ENCODE data around the gene DMTF1.
"Not testable (repeated sequence)": the region's sequence is repeated elsewhere in the genome, so short reads cannot be mapped to it uniquely, and the experiment has no call there.

The DMTF1 gene, protein sequence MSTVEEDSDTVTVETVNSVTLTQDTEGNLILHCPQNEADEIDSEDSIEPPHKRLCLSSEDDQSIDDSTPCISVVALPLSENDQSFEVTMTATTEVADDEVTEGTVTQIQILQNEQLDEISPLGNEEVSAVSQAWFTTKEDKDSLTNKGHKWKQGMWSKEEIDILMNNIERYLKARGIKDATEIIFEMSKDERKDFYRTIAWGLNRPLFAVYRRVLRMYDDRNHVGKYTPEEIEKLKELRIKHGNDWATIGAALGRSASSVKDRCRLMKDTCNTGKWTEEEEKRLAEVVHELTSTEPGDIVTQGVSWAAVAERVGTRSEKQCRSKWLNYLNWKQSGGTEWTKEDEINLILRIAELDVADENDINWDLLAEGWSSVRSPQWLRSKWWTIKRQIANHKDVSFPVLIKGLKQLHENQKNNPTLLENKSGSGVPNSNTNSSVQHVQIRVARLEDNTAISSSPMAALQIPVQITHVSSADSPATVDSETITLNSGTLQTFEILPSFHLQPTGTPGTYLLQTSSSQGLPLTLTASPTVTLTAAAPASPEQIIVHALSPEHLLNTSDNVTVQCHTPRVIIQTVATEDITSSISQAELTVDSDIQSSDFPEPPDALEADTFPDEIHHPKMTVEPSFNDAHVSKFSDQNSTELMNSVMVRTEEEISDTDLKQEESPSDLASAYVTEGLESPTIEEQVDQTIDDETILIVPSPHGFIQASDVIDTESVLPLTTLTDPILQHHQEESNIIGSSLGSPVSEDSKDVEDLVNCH

GRCh38 chr7:87152112-87152896, at the start of gene DMTF1:
Gene DMTF1, plus strand, starts transcription at chr7:87152453. Its CDS starts 12,489 bp downstream, at chr7:87164942.
- DNase-seq (ENCODE audit: low read depth in 3 of 3): peak; percentile 80 to 89 (median 84)

DNA sequence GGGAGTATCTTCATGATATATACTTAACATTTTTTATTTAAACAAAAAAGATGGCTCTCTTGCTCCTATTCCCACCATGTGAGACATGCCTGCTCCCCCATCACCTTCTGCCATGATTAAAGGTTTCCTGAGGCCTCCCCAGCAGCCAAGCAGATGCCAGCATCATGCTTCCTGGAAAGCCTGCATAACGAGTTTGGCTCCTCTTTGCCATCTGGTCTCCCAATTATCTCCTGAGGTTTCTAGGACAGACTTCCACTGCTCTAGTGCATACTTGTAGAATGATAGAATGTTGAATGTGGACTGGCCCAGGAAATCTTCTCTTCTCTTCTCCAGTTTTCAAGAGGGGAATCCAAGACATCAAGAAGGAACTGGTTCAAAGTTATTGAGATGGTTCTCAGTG, 46.9 kb upstream of the DMTF1 start:
- DNase-seq (ENCODE audit: low read depth in 3 of 3): no peak

DNA sequence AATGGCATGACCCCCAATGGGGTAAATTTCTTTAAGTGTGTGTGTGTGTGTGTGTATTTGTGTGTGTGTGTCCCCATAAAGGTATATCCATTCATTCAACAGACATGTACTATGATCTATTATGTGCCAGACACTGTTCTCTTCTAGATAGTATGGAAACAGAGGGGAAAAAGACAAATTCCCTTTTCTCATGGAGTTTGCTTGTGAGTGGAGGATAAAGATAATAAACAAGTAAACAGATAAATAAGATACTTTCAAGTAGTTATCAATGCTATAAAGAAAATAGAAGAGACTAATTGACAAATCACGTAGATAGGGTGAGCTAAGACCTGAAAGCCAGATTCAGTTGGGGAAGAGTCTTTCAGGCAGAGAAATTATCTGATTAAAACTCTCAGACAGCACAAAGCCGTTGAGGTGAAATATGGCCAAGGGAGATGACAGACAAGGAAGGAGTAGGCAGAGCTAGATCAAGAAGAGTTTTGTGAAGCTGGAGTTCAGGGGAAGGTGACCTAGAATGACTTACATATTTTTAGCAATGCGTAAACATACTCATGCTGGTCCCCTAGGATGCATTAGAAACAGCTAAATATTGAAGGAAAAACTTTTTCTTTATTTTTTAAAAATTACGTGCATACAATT, 45.2 kb upstream of the DMTF1 start:
- DNase-seq (ENCODE audit: low read depth in 3 of 3): no peak

GRCh38 chr7:87107949-87108776, 44.1 kb upstream of the DMTF1 start:
- no peak for DNase-seq (ENCODE audit: low read depth in 3 of 3)

DNA sequence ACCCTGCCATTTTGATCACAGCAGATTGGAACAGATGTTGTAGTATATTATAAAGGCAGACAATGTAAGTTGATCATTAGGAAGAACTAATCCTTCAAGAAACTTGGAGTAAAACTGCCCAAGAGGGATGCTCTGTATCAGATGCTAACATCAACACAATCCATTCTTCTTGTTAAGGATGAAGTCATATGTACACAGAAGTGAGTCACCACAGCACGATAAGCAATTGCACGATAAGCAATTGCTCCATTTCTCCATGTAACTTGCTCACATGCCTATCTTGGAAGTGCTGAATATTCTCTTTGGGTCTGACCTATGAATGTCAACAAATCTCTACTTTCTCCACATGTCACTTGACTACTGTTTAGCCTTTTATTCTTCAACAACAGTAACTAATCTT, 41.5 kb upstream of the DMTF1 start:
- DNase-seq (ENCODE audit: low read depth in 3 of 3): no peak

- no peak for DNase-seq (ENCODE audit: low read depth in 3 of 3)
These were observed 40.4 kb upstream of the DMTF1 start for GRCh38 chr7:87111877-87112276.

- no peak for DNase-seq (ENCODE audit: low read depth in 3 of 3)
These were observed 39.2 kb upstream of the DMTF1 start for GRCh38 chr7:87113077-87113476.

- not testable (repeated sequence) for DNase-seq (ENCODE audit: low read depth in 3 of 3)
These were observed 38.3 kb upstream of the DMTF1 start for GRCh38 chr7:87113904-87114303.

- DNase-seq (ENCODE audit: low read depth in 3 of 3): not testable (repeated sequence)
These were observed 36.5 kb upstream of the DMTF1 start for GRCh38 chr7:87115772-87116171.

DNA sequence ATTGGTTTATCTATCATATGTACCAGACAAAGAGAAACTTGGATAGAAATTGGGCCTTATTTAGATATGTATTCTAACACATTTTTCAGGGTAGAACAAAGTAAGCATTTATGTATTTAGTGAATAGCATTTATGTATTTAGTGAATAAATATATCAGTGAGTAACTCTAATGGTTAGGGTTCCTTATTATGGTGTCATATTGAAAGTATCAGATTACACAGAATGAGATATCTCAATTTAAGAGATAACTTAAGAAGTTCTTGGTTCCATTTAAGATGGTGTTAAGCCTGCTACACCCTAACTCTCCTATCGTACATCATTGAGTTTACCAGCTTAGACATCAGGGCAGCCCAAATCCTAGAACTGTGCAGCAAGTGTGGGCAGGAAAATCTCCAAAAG, 35.9 kb upstream of the DMTF1 start:
- DNase-seq (ENCODE audit: low read depth in 3 of 3): no peak

GRCh38 chr7:87119581-87119980, 32.7 kb upstream of the DMTF1 start:
- no peak for DNase-seq (ENCODE audit: low read depth in 3 of 3)

DNA sequence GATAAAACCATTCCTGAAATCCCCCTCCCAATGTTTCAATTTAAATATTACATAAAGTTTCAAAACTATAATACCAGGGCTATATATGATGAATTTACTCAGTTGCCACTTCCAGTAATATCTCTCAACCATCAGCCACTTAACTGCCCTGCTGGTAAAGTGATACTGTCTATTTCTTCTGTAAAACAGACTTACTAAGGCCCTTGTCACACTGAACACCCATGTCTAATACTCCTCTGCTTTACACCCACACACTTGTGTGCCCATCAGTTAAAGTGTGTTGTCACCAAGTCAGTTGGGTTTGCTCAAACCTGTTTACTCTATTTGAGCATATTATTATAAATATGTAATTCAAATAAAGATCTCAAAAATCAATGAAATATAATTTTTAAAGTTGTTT, 29.1 kb upstream of the DMTF1 start:
- no peak for DNase-seq (ENCODE audit: low read depth in 3 of 3)

DNA sequence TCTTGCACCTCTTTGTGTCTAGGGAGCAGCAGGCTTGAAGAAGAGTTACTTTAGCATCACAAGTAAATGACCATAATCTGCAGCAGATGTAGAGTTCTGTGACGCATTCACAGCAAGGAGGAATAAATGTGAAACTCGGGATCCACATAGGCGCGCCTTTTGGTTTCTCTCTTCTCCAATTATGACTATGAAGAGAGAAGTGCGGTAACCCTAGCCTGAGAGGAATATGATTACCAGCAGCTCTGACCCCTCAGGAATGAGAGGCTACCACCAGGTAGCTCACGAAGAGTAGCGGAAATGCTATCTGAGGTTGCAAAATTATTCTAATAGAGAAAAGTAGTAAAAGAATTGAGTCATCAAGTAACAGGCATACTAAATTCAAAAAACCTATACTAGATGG, 25.2 kb upstream of the DMTF1 start:
- no peak for DNase-seq (ENCODE audit: low read depth in 3 of 3)

DNA sequence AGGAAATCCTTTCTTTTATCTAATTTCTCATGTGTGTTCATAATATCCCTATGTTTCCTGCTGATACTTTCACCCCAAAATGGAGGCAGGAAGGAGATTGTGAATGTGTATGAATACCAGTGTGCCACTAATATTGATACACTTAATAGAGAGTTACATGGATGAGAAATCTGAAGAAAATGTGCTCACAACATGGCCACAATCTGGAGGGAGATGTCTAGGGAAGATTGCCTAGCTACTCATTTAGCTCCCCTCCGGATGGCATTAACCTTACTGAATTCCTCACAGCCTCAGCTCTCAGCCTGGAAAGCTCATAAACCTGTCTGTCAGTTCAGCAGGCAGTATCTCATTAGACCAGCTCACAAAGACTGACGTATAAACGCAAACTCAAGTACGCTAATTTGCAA, 23.4 kb upstream of the DMTF1 start:
- no peak for DNase-seq (ENCODE audit: low read depth in 3 of 3)

GRCh38 chr7:87129332-87129731, 22.9 kb upstream of the DMTF1 start:
- DNase-seq (ENCODE audit: low read depth in 3 of 3): no peak

GRCh38 chr7:87129848-87130247, 22.4 kb upstream of the DMTF1 start:
- DNase-seq (ENCODE audit: low read depth in 3 of 3): no peak

- DNase-seq (ENCODE audit: low read depth in 3 of 3): no peak
These were observed 20.5 kb upstream of the DMTF1 start for GRCh38 chr7:87131771-87132170.

- DNase-seq (ENCODE audit: low read depth in 3 of 3): no peak
These were observed 15.0 kb upstream of the DMTF1 start for GRCh38 chr7:87137271-87137670.

- no peak for DNase-seq (ENCODE audit: low read depth in 3 of 3)
These were observed 12.7 kb upstream of the DMTF1 start for GRCh38 chr7:87139514-87139913.

DNA sequence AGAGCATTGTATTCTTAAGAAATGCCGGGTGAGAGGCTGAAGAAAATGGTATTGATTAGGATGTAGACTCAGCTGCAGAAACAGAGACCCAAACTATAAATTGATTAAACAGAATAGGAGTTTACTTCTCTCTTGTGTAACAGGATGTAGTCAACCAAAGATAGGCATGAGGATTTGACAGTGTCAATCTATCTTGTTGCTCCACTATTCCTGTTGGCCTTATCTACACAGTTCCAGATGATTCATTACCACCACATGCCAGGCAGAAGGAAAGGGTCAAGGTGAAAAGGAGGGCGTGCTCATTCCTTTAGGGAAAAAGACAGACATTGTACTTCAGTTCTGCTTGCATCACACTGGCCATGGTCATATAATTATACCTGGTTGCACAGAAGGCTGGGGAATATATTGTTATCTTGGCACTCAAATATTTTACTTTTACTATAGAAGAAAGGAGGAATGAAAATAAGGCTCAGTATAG, 11.9 kb upstream of the DMTF1 start:
- no peak for DNase-seq (ENCODE audit: low read depth in 3 of 3)

DNA sequence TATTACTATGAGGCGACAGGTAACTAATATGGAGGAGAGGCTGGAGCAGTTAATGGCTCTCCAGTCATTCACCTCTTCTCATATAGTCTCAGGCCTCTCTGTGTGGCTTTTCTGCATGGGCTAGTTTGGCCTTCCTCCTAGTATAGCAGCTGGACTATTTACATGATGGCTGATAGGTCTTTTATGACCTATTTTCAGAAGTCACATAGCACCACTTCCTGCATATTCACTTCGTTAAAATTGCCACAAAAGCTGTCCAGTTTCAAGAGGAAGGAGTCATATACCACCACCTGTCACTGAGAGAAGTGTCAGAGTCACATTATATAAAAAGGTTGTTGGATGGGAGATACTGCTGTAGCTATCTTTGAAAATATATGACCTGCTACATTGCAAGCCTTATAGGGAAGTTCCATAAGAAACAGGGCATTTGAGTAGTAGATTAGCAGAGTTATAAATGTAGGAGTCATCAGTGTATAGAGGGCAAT, 8.0 kb upstream of the DMTF1 start:
- DNase-seq (ENCODE audit: low read depth in 3 of 3): no peak
